Measurements from ENCODE around the gene MZF1.

- TF ChIP-seq GATA2 (IDR thresholded peaks at IDR 0.05; ENCODE audit: low read depth, low read length), result no peak
- no peak for TF ChIP-seq GATA3 (IDR thresholded peaks at IDR 0.05; ENCODE audit: low read depth, low read length)
These were observed 52.9 kb downstream of the MZF1 start for GRCh38 chr19:58520257-58520599.
